ENCODE data around the gene IHH. TPM values are rescaled to one million over a fixed set of nuclear protein-coding genes. Genes with fewer than 3 reads are reported as not detected.

Gene IHH
- total RNA-seq, 3 donors from 2014 or later (not counting 1 experiment from before 2014, with no cell fraction given), result not detected

DNA sequence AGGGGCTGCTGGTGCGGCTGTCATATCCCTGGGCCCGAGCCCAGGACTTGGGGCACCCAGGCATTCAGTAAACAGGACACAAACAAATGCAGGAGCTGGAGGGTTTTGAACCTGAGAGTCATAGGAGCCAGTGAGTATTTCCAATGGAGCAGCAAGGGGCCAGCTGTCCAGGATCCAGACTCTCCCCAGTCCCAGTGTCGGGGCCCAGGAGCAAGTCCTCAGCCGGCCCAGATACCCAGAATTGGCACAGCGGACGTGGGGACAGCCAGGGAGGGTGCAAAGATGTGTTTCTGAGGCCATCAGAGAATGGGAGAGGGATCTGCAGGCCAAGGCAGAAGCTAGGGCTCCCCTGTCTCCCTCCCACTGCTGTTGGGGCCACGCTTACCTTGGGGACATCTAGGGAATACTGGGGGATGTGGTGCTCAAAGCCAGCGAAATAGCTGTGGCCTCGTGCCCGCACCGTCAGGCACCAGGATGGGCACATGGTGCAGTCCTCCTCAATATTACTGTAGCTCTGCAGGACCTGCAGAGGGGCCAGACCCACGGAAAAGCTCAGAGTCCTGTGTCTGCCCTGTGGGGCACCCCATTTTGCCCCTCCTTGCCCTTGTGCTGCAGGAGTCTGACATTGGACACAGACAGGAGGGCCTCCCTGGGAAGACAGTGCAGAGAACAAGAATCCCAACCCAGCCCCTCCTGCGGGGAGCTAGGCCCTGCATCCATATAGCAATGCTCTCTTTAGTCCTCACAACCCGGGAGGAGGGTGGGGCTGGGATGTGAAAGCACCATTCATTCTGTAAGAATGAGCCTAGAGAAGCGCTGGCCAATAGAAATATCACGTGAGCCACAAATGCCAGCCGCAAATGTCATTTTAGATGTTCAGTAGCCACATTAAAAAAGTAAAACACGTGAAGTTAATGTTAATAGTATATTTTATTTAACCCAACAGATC lies 34.8 kb downstream of the IHH start:
- H3K4me1 Mint-ChIP-seq, result no peaks in the 10 kb centered on the region
- no peak for DNase-seq
- no peak for ATAC-seq
- intact Hi-C loops (cut with micrococcal nuclease), result no loop called here
- no peaks in the 10 kb centered on the region for H3K9me3 ChIP-seq (ENCODE audit: control insufficient read depth, insufficient read depth, low read length)
- H3K27me3 ChIP-seq (ENCODE audit: control insufficient read depth, insufficient read depth, low read length), result no peaks in the 10 kb centered on the region
- H3K36me3 ChIP-seq (ENCODE audit: control insufficient read depth, insufficient read depth, low read length), result no peaks in the 10 kb centered on the region
- WGBS (ENCODE audit: insufficient coverage), result 85% methylated on average over 15 of the region's 18 CpGs
- peaks cover 0 to 3% of the 10 kb centered on the region in 2 donors for H3K27me3 Mint-ChIP-seq (ENCODE audit: low read depth in 2 of 2)
- TF ChIP-seq, protein P1, sequence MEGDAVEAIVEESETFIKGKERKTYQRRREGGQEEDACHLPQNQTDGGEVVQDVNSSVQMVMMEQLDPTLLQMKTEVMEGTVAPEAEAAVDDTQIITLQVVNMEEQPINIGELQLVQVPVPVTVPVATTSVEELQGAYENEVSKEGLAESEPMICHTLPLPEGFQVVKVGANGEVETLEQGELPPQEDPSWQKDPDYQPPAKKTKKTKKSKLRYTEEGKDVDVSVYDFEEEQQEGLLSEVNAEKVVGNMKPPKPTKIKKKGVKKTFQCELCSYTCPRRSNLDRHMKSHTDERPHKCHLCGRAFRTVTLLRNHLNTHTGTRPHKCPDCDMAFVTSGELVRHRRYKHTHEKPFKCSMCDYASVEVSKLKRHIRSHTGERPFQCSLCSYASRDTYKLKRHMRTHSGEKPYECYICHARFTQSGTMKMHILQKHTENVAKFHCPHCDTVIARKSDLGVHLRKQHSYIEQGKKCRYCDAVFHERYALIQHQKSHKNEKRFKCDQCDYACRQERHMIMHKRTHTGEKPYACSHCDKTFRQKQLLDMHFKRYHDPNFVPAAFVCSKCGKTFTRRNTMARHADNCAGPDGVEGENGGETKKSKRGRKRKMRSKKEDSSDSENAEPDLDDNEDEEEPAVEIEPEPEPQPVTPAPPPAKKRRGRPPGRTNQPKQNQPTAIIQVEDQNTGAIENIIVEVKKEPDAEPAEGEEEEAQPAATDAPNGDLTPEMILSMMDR (IDR thresholded peaks at IDR 0.05), result no peak
- H3K36me3 Mint-ChIP-seq, result no peaks in the 10 kb centered on the region
- H3K27ac ChIP-seq (ENCODE audit: low read length), result no peak overlapping the region
- H3K27ac Mint-ChIP-seq, result no peak overlapping the region
- H3K4me3 ChIP-seq (ENCODE audit: low read length), result no peak overlapping the region
- no peaks in the 10 kb centered on the region for H3K9me3 Mint-ChIP-seq
- no peaks in the 10 kb centered on the region for H3K4me1 ChIP-seq (ENCODE audit: control insufficient read depth, insufficient read depth, low read length)
- no peak overlapping the region for H3K4me3 Mint-ChIP-seq

DNA sequence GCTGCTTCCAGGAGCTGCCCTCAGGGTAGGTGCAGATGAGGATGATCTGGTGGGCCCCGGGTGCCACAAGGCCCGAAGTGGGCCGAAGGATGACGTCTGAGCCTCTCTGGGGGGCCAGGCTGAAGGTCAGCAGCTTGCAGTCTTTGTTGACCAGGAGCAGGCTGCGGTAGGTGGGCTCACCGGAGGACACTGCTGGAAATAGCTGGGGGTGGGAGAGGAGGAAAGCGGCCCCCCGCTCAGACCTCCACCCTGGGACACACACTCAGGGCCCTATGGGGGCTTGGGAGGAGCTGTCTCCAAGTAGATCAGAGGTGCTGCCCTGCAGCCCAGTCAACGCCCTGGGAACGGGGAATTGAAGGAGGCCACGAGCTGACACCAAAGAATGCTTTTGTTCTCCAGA lies 36.7 kb downstream of the IHH start:
- no peaks in the 10 kb centered on the region for H3K4me1 Mint-ChIP-seq
- H3K4me3 Mint-ChIP-seq, result no peak overlapping the region
- H3K36me3 Mint-ChIP-seq, result no peaks in the 10 kb centered on the region
- Histone ChIP-seq H3K4me1 (ENCODE audit: control insufficient read depth, insufficient read depth, low read length) (no peaks in the 10 kb centered on the region), H3K27ac (ENCODE audit: low read length) (no peak overlapping the region), H3K4me3 (ENCODE audit: low read length) (no peak overlapping the region), H3K36me3 (ENCODE audit: control insufficient read depth, insufficient read depth, low read length) (no peaks in the 10 kb centered on the region), H3K27me3 (ENCODE audit: control insufficient read depth, insufficient read depth, low read length) (no peaks in the 10 kb centered on the region), H3K9me3 (ENCODE audit: control insufficient read depth, insufficient read depth, low read length) (no peaks in the 10 kb centered on the region)
- ATAC-seq (no peak), DNase-seq (no peak)
- TF ChIP-seq, protein P1 (IDR thresholded peaks at IDR 0.05), result no peak
- no peaks in the 10 kb centered on the region for H3K27me3 Mint-ChIP-seq (ENCODE audit: low read depth in 2 of 2)
- H3K27ac Mint-ChIP-seq, result no peak overlapping the region
- WGBS (ENCODE audit: insufficient coverage), result 79% methylated on average over 10 of the region's 11 CpGs
- no peaks in the 10 kb centered on the region for H3K9me3 Mint-ChIP-seq
- intact Hi-C loops (cut with micrococcal nuclease), result no loop called here

DNA sequence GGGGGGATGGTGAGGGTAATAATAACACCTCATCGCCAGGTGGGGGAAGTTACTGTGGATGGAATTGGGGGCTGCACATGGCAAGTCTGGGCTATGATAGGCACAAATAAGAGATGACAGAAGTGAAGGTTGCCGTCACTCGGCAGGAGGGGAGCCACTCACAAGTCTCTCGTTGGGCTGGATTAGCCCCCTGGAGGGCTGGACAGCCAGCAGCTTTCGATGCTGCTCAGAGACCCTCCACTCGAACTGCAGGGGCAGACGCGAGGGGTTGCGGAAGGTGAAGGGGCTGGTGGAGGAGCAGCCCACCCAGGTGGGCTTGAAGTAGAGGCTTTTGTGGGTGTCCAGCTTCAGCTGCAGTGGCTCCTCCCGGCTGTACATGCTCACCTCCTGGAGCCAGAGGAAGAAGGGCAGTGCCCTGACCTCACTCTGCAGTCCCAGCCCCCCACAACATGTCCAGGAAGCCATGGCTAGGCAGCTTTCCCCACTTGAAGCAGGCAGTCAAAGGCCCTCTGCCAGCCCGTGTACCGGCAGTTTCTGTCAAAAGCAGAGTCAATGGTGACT lies 37.6 kb downstream of the IHH start:
- H3K4me3 Mint-ChIP-seq, result no peak overlapping the region

More for the DNA sequence above, 37.6 kb downstream of the IHH start:
- H3K27me3 ChIP-seq (ENCODE audit: control insufficient read depth, insufficient read depth, low read length), result no peaks in the 10 kb centered on the region
- no peak overlapping the region for H3K4me3 ChIP-seq (ENCODE audit: low read length)
- H3K4me1 ChIP-seq (ENCODE audit: control insufficient read depth, insufficient read depth, low read length), result no peaks in the 10 kb centered on the region
- Mint-ChIP-seq H3K27ac (no peak overlapping the region), H3K27me3 (ENCODE audit: low read depth in 2 of 2) (no peaks in the 10 kb centered on the region), H3K4me1 (no peaks in the 10 kb centered on the region), H3K9me3 (no peaks in the 10 kb centered on the region), H3K36me3 (no peaks in the 10 kb centered on the region)
- no peak overlapping the region for H3K27ac ChIP-seq (ENCODE audit: low read length)
- 88% methylated on average over 12 of the region's 12 CpGs for WGBS (ENCODE audit: insufficient coverage)
- ATAC-seq (no peak), DNase-seq (no peak)
- H3K9me3 ChIP-seq (ENCODE audit: control insufficient read depth, insufficient read depth, low read length), result no peaks in the 10 kb centered on the region
- intact Hi-C loops (cut with micrococcal nuclease), result no loop called here
- no peaks in the 10 kb centered on the region for H3K36me3 ChIP-seq (ENCODE audit: control insufficient read depth, insufficient read depth, low read length)
- TF ChIP-seq, protein P1 (IDR thresholded peaks at IDR 0.05), result no peak
